NCI-H146 treated with DMSO at 0.1 percent for 48 hours (cell line): ENCODE data around the gene LRGUK.

ENCODE experiments used
- DNase-seq: peaks from one replicate; lab custom pipeline; 2025; ENCODE audit not compliant: unreplicated experiment; lab: John Stamatoyannopoulos, UW

LRGUK gene

DNA sequence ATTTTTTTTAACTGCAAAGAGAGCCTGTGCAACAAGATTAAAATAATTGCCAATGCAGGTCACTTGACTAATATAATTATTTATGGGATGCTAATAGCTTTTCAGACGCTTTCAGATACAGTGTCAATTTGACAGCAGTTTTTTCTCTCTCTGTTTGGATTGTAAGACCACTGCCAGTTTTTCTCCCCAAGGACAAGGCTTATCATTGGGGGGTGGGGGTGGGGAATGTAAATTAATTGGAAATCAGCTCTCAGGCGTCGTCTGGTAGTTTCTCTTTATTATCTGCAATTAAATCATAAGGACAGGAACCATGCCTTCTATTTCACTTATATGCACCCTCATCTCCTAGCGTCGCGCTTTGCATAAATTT, 559 bp upstream of the LRGUK start:
- no peak for DNase-seq

DNA sequence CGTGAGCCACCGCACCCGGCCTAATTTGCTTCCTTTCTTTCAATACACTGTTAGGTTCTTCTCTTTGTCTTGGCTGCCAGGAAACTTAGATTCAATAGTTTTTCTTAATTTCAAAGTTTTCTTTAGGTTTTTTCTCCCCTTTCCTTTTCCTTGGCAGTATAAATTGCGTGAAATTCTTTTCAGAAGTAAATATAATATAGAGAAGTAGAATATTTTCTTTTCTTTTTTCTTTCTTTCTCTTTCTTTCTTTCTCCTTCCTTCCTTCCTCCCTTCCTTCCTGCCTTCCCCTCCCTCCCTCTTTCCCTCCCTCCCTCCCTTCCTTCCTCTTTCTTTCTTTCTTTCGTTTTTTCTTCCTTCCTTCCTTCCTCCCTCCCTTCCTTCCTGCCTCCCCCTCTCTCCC, 1.7 kb downstream of the LRGUK start:
- no peak for DNase-seq

DNA sequence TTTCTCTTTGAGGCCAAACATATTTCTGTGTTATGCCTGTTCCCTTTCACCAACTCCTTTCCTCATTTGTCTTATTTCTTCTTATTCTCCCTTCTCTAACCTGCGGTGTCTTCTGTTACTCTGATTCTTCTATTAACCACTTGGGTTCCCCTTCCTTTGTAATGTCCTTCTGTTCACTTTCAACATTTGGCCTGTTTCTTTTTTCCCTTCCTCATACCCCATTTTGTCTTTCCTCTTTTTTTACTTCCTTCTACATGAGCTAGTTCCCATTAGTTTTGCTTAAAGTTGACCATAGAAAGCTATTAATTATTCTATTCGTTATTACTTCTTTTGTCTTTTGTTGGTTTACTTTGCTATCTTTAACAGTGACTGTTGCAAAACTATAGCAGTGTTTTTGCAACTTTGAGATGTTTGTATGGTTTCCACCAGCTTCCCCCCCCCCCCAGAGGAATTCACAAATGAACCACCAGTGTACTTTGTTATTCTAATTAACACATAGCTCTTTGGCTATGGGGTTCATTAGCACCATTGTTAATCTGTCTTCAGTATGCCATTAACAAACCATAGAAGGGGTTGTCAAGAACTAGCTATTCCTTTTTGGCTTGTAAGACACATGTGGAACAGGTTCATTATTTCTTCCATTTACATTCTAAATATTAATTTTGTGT, 2.9 kb downstream of the LRGUK start:
- DNase-seq = no peak

DNA sequence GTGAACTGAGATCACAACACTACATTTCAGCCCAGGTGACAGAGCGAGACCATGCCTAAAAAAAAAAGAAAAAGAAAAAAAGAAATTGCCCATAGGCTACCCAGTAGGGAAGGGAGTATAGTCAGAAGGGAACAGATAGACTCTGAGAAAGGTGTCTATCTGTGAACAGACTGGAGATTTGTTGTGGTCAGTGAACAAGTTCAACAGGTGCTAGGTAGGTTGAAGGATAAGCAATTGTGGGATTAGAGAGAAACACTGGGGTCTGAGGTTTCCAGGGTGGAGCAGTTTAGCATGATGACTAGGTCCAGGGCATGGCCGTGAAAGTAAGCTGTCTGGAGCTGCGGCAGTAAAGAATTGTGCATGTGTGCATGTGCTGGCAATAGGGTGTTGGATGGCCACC, 6.9 kb downstream of the LRGUK start:
- no peak for DNase-seq

DNA sequence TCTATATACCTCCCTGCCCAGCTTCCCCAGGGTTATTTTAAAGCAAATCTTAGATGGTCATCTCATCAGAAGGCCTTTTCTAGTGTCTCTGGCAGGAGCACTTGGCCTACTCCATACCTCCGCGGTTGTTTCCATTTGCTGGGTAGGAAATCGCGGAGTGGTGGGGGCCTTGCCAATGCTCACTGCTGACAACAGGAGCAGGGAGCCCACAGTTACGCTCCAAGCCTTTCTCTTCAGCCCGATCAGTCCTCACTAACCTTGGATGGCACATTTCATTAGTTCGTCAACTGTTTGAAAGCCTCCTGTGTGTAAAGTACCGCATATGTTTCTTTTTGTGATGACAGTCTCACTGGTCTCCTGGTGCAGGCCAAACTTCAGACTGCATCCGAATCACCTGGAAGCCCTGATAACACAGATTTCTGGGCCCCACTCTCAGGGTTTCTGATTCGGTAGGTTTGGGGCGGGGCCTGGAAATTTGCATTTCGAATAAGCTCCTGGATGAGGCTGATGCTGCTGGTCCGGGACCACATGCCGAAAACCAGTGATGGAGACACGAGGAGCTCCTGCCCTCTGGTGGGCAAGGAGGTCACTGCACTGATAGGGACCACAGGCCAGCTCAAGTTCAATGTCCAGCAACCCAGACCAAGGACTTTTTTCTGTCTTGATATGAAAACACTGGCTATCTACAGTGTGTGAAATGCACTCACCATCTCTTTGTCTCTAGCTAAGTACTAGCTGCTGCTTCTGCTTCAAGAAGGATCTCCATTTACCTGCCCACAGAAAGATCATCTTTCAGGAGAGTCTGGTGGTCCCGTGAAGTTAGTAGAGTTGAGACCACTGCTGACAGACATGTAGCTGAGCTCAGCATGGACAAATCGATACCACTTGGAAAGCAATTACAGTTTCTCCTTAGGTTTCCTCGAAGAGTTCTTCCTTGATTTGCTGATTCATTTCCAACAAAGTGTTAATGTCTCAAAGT, 14.0 kb downstream of the LRGUK start:
- no peak for DNase-seq

DNA sequence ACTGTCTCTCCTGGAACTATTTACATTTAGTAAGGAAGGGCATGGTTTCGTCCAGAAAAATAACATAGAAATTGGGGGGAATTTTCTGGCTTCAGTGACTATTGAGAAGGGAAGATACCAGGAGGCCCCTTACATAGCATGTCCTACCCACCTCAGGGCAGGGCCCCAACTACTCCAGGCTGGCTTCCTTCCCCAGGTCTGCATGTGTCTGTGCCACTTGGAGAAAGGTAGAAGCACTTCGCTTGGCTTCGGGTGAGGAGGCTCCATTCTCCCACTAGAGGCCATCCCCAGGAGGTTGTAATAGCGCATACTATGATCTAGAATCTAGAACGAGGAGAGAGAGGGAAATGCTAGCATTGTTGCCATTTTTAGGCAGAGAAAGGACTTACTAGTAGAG, 14.7 kb downstream of the LRGUK start:
- DNase-seq = no peak

DNA sequence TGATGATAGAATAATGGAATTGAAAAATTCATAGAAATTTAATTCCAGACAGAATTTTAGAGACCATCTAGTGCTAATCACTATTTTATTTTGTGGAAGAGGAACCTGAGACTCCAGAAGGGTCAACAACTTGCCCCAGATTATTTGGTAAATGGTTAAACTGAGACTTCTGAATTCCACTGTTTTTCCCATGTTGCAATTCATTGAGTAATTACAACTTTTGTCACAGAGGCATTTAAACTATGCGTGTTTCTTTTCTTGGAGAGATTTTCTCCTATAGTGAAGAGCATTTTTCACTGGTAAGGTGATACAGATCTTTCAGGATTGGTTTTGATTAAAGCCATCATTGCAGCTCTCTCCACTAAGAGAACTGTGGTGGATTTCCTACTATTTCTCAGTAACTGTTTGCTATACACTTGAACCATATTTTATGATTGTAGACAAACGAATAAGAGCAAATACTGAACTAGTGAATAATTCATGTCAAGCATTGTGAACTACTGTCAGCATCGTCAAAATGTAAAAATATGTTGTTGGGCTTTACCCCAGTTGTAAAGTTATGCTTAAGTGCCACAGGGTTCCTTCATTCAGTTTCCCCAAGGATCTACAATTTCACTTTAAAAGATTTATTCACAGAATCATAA, 26.5 kb downstream of the LRGUK start:
- DNase-seq = no peak

DNA sequence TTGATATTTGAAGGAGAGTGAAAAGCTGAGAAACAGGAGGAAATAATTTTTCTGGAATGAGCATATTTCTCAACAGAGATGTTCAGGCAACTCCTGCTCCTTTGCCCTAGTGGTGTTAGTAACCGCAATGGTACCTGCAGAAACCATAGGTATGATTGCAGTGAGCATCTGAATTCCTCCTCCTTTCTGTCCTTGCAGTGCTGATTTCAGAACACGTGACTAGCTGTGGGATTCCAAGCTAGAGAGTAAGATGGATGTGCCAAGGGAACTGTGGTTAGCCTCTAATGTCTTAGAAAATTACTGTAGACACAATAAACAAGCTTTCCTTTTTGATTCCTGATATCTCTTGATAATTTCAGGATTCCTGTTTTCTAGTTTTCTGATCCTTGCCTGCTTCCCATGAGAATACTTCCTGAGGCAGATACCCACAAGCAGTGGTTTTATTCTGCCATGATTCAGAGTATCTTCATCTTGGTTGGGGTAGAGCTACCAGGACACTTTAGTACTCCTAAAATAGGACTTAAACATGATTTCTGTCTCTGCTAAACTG, 27.5 kb downstream of the LRGUK start:
- DNase-seq = no peak

DNA sequence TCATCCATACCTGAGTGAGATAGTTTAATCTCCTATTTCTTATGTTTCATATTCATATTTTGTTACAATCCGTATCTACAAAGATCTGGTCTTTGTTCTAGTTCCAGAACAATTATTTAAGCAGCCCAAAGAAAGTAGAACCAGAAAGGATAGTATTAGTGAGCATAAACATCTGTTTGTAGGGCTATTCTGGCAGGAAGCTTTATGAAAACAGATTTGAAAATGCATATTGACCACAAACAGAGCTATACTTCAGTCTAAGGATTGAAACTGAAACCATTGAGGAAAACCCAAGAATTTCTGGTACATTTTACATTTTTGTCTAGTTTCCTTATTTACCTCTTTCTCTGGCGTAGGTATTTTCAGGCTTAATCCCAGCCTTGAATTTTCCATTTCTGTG, 28.1 kb downstream of the LRGUK start:
- no peak for DNase-seq

DNA sequence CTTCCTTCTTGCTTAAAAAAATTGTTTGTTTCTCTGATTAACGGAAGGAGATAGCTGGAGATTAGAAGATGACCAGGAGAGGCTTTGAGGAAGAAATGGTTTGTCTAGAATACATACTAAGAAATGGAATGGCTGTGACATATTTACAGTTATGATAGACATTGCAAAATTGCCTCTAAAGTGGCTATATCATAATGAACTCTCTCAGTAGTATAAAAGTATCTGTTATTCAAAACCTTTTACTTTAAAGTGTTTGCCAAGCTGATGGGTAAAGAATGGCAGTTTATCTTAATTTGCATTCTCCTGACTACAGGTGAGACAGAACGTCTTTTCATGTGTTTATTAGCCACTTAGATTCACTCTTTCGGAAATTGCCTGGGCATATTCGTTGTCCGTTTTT, 28.7 kb downstream of the LRGUK start:
- no peak for DNase-seq

DNA sequence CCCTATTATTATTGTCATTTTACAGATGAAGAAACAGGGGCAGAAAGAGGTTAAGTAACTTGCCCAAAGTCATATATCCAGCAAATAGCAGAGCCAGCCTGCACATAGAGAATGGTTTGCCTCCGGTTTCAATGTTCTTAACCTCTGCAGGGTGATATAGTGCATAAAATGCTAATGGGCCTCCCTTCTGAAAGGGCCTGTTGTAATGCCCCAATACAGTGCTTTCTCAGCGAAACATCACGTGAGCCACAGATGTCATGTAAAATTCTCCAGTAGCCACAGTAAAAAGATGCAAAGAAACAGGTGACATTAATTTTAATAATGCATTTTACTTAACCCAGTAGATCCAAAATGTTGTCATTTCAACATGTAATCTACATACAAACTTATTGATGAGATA, 38.1 kb downstream of the LRGUK start:
- no peak for DNase-seq

DNA sequence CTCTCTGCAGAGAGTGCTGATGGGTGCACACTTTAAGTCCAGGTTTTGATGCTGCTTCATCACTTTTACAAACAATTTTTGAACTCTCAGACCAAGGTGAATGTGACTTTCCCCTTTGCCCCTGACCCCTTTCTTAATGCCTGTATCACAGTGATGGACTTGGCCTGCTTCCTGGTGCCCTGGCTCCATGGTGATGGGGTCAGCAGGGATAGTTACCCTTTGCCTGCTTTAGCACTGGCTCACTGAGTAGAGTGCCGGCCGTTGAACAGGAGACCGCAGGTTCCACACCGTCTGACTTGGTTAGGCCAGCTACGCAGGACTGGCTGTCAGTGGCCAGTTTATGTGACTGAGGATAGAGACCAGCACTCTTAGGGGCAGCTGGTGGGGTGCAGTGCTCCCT, 40.1 kb downstream of the LRGUK start:
- no peak for DNase-seq

DNA sequence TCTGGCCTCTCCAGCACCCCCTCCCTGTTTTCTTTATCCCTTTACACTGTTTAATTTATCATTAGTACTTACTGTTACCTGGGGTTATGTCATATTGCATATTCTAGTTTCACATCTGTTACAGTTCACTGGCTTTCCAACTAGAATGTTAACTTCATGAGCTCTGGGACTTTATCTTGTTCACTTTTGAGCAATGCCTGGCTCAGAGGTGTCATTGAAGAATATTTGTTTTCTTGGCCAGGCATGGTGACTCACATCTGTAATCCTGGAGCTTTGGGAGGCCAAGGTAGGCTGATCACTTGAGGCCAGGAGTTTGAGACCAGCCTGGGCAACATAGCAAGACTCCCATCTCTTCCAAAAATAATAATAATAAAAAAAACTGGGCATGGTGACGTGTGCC, 40.7 kb downstream of the LRGUK start:
- no peak for DNase-seq

DNA sequence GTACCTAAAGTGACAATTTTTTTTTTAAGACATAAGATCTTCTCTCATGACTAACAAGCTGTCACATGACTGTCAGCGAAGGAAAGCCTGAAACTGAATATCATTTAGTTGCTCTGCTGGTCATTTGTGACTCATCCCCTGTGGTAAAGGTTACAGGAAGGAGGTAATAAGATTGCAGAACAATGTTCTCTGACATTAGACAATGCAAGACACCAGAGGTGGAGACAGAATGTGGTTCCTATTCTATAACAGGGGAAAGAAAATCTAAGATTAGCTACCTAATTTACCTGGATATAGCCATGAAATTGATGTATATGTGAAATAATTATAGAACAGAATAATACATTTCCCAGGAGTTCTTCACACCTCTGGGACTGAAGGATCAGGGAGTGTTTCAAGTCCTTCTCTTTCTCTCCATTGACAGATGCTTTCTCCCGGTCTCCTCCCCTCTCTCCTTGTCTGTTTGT, 47.7 kb downstream of the LRGUK start:
- no peak for DNase-seq

DNA sequence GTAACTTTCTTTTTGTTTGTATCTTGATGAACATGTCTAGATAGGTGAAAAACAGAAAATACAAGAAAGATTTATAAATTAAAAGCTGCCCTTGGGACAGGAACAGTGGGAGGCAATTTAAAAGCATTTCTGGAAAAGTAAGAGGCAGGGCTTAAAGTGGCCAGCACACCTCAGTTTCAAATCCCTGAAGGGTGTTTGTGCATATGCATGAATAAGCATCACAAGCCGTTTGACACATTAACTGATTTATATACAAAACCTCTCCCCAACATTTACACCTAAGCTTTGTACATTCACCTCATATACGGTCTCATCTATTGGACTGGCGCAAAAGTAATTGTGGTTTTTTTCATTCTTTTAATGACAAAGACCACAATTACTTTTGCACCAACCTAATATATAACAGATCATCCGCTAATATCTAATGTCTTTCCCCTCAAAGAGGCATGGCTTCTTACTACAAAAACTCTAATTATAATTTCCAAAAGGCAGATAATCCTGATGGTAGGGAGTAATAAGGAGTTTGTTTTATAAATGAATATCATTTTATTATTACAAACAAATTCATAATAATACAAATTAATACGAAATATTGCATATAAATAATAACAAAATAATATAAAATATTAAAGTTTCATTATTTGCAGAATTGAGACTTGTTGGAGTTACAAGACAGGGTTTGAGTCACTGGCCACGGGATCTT, 48.3 kb downstream of the LRGUK start:
- no peak for DNase-seq

DNA sequence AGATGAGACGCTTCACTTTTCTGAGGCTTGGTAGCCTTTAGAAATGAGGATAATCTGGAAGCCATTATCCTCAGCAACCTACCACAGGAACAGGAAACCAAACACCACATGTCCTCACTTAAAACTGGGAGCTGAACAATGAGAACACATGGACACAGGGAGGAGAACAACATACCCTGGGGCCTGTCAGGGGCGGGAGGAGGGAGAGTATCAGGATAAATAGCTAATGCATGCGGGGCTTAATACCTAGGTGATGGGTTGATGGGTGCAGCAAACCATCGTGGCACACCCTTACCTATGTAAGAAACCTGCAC, 48.9 kb downstream of the LRGUK start:
- no peak for DNase-seq

DNA sequence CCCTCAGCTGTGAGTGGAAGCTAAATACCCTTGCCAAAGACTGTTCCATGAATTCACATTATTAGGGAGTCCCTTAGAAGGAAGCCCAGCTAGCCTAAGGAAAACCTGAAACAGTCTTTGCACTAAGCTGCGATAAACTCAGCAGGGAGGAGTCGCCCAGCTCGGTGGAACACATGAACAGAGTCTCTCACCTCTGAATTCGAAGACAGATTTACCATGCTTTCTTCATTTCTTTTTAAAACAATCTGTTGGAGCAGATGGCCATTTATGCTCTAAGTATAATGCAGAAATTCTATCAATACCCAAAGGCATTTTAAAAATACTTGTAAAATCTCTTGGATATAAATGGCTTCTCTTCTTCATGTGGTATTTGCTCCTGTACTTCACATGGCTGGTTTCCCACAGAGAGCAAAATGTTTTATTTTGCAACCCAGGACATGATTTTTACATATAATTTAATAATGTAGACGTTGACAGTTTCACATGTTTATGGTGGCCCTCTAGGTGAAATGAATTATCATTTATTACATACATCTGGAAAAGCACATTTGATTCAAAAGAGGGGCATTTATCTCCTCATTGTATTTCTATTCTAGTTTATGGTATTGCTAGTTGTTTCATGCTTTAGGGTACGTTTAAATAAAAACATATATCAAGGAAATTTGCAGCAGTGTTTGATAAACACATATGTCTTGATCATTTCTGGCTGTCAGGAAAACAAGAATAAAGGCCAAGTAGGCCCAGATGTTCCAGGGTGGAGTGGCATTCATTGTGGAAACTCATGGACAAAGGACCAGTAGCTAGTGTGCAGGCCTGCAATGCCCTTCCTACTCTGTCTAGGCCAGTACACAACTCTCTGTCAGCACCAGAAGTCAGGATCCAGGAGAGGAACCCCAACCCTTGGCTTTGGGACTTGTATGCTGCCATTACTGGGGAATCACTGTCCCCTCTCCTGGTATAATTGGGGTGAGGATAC, 52.2 kb downstream of the LRGUK start:
- DNase-seq = no peak

DNA sequence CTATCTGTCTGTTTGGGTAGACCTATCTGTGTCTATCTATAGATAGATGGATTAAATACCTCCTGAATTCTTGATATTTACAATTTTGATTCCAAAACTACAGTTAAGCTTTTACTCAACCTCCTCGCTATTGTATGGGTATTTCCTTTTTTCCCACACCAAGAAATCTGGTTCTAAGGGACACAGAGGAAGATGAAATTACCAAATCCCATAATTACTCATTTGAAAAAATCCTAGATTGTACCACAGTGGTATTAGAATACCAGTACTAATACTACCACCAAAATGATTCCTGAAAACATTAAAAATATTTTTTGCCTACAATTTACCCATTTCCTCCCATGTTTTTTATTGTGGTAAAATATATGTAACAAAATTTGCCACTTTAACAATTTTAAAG, 53.2 kb downstream of the LRGUK start:
- no peak for DNase-seq

DNA sequence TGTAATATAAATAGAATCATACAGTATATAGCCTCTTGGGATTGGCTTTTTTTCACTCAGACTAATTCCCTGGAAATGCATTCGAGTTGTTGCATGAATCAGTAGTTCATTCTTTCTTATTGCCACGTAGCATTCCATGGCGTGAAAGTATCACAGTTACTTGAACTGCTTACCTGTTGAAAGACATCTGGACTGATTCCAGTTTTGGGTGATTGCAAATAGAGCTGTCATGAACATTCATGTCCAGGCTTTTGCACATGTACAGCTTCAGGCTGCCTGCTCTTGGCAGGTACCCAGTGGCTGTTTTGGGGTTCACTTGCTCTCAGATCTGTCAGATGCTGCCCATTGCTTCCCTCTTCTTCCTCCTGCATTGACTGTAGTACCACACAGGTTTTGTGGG, 54.9 kb downstream of the LRGUK start:
- DNase-seq = no peak

DNA sequence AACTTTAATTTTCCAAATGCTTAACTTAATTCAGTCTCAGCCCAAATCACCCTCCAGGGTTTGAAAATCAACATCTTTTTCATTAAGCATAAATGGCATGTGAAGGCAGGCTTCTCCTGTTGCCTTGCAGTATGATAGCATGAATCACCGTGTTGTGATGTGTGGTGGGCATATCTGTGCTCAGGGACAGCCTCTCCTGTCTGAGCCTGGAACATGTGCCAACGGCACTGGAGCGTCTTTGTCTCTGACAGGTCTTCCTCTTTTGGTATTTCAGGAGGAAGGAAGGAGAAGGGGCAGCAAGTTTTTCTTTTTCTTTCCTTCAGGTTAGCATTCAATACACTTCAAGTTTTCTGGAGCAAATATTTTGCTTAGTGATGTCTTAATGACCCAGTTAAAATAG, 57.6 kb downstream of the LRGUK start:
- no peak for DNase-seq
